ENCODE data around the gene MAP4.

Gene MAP4

GRCh38 chr3:47859956-47860605 is 156.1 kb downstream of the MAP4 start:
- DNase-seq, result no peak

- no peak for DNase-seq
Observed at GRCh38 chr3:47857151-47857550, 159.1 kb downstream of the MAP4 start.

GRCh38 chr3:47856669-47857068 is 159.5 kb downstream of the MAP4 start:
- DNase-seq, result no peak

GRCh38 chr3:47855461-47856383 is 160.5 kb downstream of the MAP4 start:
- no peak for DNase-seq

- no peak for DNase-seq
Observed at GRCh38 chr3:47854720-47855455, 161.3 kb downstream of the MAP4 start.

GRCh38 chr3:47854267-47854666 is 161.9 kb downstream of the MAP4 start:
- DNase-seq, result no peak

- DNase-seq, result no peak
Observed at GRCh38 chr3:47852604-47853602, 163.3 kb downstream of the MAP4 start.

GRCh38 chr3:47851888-47852603 is 164.2 kb downstream of the MAP4 start:
- DNase-seq, result no peak

- no peak for DNase-seq
Observed at GRCh38 chr3:47850564-47851410, 165.4 kb downstream of the MAP4 start.

GRCh38 chr3:47849699-47850563 is 166.3 kb downstream of the MAP4 start:
- DNase-seq, result no peak

- no peak for DNase-seq
Observed at GRCh38 chr3:47849186-47849698, 167.0 kb downstream of the MAP4 start.

- no peak for DNase-seq
Observed at GRCh38 chr3:47848599-47849117, 167.6 kb downstream of the MAP4 start.

- no peak for DNase-seq
Observed at GRCh38 chr3:47847801-47848518, 168.3 kb downstream of the MAP4 start.

GRCh38 chr3:47847260-47847659 is 169.0 kb downstream of the MAP4 start:
- DNase-seq, result no peak

GRCh38 chr3:47846880-47847248 is 169.4 kb downstream of the MAP4 start:
- no peak for DNase-seq

- DNase-seq, result no peak
Observed at GRCh38 chr3:47846186-47846879, 169.9 kb downstream of the MAP4 start.

GRCh38 chr3:47841786-47842349 is 174.3 kb downstream of the MAP4 start:
- no peak for DNase-seq

Data from stimulated activated CD4-positive, alpha-beta T cell treated with anti-CD3 and anti-CD28 coated beads, Interleukin-15, amount 100 ng/mL, for 24 hours (primary cell).